Transverse colon (tissue), 4 donors: ENCODE measurements around the gene EHBP1L1. TPM values are rescaled to one million over a fixed set of nuclear protein-coding genes. Genes with fewer than 3 reads are reported as not detected.
"Not testable (repeated sequence)": the region's sequence is repeated elsewhere in the genome, so short reads cannot be mapped to it uniquely, and the experiment has no call there.

Source experiments
- DNase-seq: peaks from one replicate; pipeline ENCODE4 v3.0.0-alpha.2; 2019
- H3K27ac ChIP-seq, 4 donors: fragments of 200-600 bp; sonication (generic); 2 replicates each; pipeline ENCODE4 v1.5.1; 2016 to 2018; ENCODE audit warnings: inconsistent platforms in 4 of 4
- H3K27me3 ChIP-seq: fragments of 200-600 bp; sonication (generic); 2 replicates; pipeline ENCODE4 v1.5.1; 2017; ENCODE audit warnings: inconsistent platforms
- H3K36me3 ChIP-seq, 4 donors: fragments of 200-600 bp; sonication (generic); 2 replicates each; pipeline ENCODE4 v1.5.1; 2017 to 2019; ENCODE audit warnings: inconsistent platforms in 4 of 4
- H3K4me1 ChIP-seq, 4 donors: fragments of 200-600 bp; sonication (generic); 2 replicates each; pipeline ENCODE4 v1.5.1; 2017 to 2020; ENCODE audit warnings: inconsistent platforms in 4 of 4
- H3K4me3 ChIP-seq, 4 donors: fragments of 200-600 bp; sonication (generic); 1 replicate in 1 of 4; 2 replicates in 3 of 4; pipeline versions ENCODE4 v1.5.1 to v1.6.1; 2017 to 2019; ENCODE audit warnings: inconsistent platforms in 4 of 4
- H3K9me3 ChIP-seq, 2 donors: fragments of 200-600 bp; sonication (generic); 2 replicates each; pipeline ENCODE4 v1.5.1; 2017 to 2019; ENCODE audit warnings: inconsistent platforms in 2 of 2
- EP300 ChIP-seq: sonication (generic); formaldehyde crosslinking; IDR thresholded peaks from one replicate; pipeline ENCODE4 v1.6.1; 2017; ENCODE audit warnings: antibody characterized with exemption, low read depth
- POLR2A ChIP-seq: fragments of 450-650 bp; IDR thresholded peaks from one replicate; pipeline ENCODE4 v1.6.1; 2016; ENCODE audit warnings: antibody characterized with exemption, mild to moderate bottlenecking, moderate library complexity
- POLR2AphosphoS5 ChIP-seq, 3 donors: sonication (generic); formaldehyde crosslinking; IDR thresholded peaks; one replicate each; pipeline ENCODE4 v1.6.1; 2016; ENCODE audit warnings: antibody characterized with exemption in 3 of 3
- WGBS, 2 donors: methylation state at CpG; one replicate each; pipeline ENCODE4 v1.1.5; 2018; ENCODE audit warnings: low coverage in 1 of 2; 5-methylcytosine and 5-hydroxymethylcytosine counted together
- in situ Hi-C, 4 donors: fragments of 200-750 bp; cut with MboI; loops; one replicate each; pipeline versions ENCODE4 v1.15.0 to v1.15.1; 2017; ENCODE audit warnings: low sequenced_read_pairs in 3 of 4, low pct_ligation_motif_present in 1 of 4, low pct_unique_long_range_greater_than_20kb in 1 of 4
- intact Hi-C: fragments of 100-400 bp; cut with DNase I; formaldehyde crosslinking; loops from one replicate; pipeline ENCODE4 v1.15.1; 2023; ENCODE audit warnings: low total_unique reads
- total RNA-seq, 4 donors: library from RNA; depleted of rRNA; stranded (reverse); fragments of >200 nt; gene quantifications; one replicate each; pipeline ENCODE4 v1.1.0, GENCODE V29; 2016
- TF ChIP-seq, protein P1 (sequence below), 5 experiments: fragments of 200-600 bp in 3 of 5; fragments of 450-650 bp in 2 of 5; sonication (generic) in 3 of 5; IDR thresholded peaks; 1 replicate in 2 of 5; 2 replicates in 3 of 5; pipeline ENCODE4 v1.5.1; 2016 to 2017; ENCODE audit warnings: antibody characterized with exemption in 5 of 5, inconsistent platforms in 3 of 5, mild to moderate bottlenecking in 2 of 5, moderate library complexity in 1 of 5

The EHBP1L1 gene
- total RNA-seq, 4 donors from 2014 or later = 90.2 to 215 (median 106) TPM

DNA sequence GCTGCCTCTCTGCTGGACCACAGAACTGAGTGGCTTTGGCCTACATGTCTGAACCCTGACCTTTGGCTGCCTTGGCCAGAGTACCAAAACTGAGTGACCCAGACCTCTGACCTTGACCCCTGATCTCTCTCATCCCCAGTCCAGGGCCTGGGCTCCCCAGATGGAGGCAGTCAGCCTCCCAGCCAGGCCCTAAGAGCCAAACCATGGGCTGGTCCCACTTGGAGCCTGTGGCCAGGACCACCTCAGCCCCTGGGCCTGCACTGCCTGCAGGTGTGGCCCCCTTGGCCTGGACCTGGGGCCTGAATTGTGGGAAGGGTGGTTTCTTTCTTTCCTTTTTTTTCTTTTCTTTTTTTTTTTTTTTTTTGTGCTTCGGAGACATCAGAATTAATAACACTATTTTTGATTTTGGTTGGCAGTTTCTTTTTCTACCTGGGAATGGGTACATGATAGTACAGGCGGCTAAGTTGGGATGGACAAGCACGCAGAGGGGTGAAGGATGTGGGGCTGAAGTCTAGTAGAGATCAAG, 61.2 kb downstream of the EHBP1L1 start:
- intact Hi-C loops = loop anchor here (10.0 kb wide), 1 partner anchor 68 kb away; no protein-coding TSS in a partner anchor
- H3K36me3 ChIP-seq = peaks cover 0 to 29% (median 14%) of the 10 kb centered on the region in 4 donors
- no peaks in the 10 kb centered on the region for H3K27me3 ChIP-seq
- in situ Hi-C loops = no loop called here
- peak overlapping the region; percentile 84 to 92 (median 88) for H3K27ac ChIP-seq
- no peak for TF ChIP-seq EP300
- no peak for TF ChIP-seq POLR2AphosphoS5 (IDR thresholded peaks at IDR 0.05)
- TF ChIP-seq, protein P1, sequence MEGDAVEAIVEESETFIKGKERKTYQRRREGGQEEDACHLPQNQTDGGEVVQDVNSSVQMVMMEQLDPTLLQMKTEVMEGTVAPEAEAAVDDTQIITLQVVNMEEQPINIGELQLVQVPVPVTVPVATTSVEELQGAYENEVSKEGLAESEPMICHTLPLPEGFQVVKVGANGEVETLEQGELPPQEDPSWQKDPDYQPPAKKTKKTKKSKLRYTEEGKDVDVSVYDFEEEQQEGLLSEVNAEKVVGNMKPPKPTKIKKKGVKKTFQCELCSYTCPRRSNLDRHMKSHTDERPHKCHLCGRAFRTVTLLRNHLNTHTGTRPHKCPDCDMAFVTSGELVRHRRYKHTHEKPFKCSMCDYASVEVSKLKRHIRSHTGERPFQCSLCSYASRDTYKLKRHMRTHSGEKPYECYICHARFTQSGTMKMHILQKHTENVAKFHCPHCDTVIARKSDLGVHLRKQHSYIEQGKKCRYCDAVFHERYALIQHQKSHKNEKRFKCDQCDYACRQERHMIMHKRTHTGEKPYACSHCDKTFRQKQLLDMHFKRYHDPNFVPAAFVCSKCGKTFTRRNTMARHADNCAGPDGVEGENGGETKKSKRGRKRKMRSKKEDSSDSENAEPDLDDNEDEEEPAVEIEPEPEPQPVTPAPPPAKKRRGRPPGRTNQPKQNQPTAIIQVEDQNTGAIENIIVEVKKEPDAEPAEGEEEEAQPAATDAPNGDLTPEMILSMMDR (IDR thresholded peaks at IDR 0.05) = no peak
- no peak for TF ChIP-seq POLR2A
- peaks cover 9 to 38% (median 32%) of the 10 kb centered on the region in 4 donors for H3K4me1 ChIP-seq
- 95% methylated on average over 3 of the region's 3 CpGs; no CpG with 5 or more reads in 1 of the 2 donors for WGBS, 2 donors
- no peak overlapping the region for H3K4me3 ChIP-seq
- no peaks in the 10 kb centered on the region for H3K9me3 ChIP-seq
- DNase-seq = no peak

DNA sequence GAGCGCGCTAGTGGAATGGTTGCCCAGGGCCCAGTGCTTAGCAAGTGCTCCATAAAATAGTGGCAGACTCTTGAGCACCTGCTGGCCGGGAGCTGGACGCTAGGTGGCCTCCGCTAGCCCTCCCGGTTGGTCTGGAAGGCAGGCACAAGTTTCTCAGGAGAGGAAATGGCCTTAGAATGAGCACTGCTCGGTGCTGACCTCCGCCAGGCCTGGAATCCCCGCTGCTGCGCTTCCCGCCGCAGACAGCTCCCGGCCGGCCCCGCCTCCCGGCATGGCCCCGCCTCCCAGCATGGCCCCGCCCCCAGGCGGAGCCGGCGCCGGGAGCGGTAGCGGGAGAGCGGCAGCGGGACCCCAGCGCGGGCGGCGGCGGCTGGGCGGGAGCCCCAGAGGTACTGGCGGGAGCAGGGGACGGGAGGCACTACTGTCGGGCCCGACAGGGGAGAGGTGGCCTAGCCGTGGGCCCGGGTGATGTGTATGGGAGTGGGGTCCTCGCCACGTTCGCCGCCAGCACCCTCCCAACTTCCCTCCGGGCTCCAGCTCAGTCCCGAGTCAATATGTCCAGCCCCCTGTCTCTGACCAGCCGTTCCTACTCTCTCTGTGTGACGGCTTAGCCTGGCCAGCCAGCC, 62.1 kb downstream of the EHBP1L1 start, which contains the start of gene SIPA1:
Gene SIPA1, plus strand, starts transcription at position 308 of the 626 bp plus-strand sequence. CDS start 2,821 bp downstream, outside the sequence.
- peak within 1 kb of the TSS; percentile 48 to 77 (median 50) for H3K4me3 ChIP-seq
- TF ChIP-seq, protein P1 (IDR thresholded peaks at IDR 0.05) = peak in 3 of 5 experiments; percentile 10 to 21 (median 20)
- TF ChIP-seq EP300 (no peak), POLR2AphosphoS5 (IDR thresholded peaks at IDR 0.05) (peak; percentile 48 to 68 (median 60)), POLR2A (peak; percentile 51)
- H3K4me1 ChIP-seq = peaks cover 9 to 38% (median 32%) of the 10 kb centered on the region in 4 donors
- peak; percentile 80 for DNase-seq
- H3K36me3 ChIP-seq = peaks cover 0 to 27% (median 12%) of the 10 kb centered on the region in 4 donors
- no peaks in the 10 kb centered on the region for H3K27me3 ChIP-seq
- in situ Hi-C loops = no loop called here
- WGBS, 2 donors = 10% methylated on average over 15 of the region's 46 CpGs; no CpG with 5 or more reads in 1 of the 2 donors
- peak within 1 kb of the TSS; percentile 84 to 92 (median 88) for H3K27ac ChIP-seq
- intact Hi-C loops = loop anchor here (10.0 kb wide), 1 partner anchor 67 kb away; no protein-coding TSS in a partner anchor
- no peaks in the 10 kb centered on the region for H3K9me3 ChIP-seq

DNA sequence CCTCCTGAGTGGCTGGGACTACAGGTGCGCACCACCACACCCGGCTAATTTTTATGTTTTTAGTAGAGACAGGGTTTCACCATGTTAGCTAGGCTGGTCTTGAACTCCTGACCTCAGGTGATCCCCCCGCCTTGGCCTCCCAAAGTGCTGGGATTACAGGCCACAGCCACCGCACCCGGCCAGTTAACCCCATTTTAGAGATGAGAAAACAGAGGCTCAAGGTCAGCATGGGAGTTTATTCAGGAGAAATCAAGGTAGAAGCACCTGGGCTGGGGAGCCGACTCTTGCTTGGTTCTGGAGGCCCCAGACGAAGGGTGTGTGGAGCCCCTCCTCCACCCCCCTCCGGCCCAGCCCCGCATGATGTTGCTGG, 63.4 kb downstream of the EHBP1L1 start:
- H3K9me3 ChIP-seq, in situ Hi-C loops, DNase-seq, H3K27me3 ChIP-seq: not testable (repeated sequence)
- intact Hi-C loops = loop anchor here (10.0 kb wide), 1 partner anchor 66 kb away; no protein-coding TSS in a partner anchor
- Histone ChIP-seq H3K27ac (peak overlapping the region; percentile 84 to 92 (median 88)), H3K4me1 (peaks cover 9 to 38% (median 32%) of the 10 kb centered on the region in 4 donors), H3K4me3 (peak overlapping the region in 2 of 4 donors; percentile 49 to 77), H3K36me3 (peaks cover 0 to 24% (median 12%) of the 10 kb centered on the region in 4 donors)
- 83% methylated on average over 9 of the region's 9 CpGs; no CpG with 5 or more reads in 1 of the 2 donors for WGBS, 2 donors

DNA sequence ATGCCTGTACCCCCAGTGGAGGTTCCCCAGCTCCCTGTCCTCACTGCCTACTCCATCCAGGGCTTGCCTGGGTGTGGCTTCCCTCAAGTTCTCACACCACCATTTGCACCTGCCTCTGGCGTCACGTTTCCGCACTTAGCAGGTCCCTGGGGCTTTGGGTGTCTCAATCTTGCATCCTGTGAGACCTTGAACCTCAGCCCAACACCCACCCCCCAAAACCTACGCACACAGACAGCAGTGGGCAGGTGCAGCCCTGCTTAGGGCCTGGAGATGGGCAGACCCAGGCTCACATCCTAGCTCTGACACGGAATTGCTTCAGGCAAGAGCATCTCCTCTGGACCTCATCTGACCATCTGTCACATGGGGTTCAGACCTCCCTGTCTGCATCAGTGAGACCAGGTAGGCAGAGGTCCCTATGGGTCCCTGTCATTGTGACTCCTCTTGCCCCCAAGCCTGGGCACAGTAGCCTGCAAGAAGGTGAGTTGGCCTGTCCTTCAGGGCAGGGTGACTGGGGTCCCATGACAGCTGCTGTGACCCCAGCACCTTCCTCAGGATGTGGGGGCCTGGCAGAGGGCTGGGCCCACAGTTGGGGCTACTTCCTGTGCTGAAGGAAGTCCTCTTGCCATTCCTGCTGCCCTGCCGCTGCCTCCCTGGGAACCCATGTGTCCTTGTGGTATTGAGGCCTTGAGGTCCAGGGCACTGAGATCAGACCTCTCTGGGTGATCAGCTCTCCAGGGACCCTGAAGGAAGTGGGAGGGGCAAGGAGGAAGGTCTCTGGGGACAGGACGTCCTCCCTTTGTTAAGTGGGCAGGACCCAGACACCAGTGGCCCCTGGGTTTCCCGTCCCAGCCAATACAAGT, 64.0 kb downstream of the EHBP1L1 start:
- peaks cover 0 to 17% (median 9%) of the 10 kb centered on the region in 4 donors for H3K36me3 ChIP-seq
- 50% methylated on average over 7 of the region's 8 CpGs; no CpG with 5 or more reads in 1 of the 2 donors for WGBS, 2 donors

More for the DNA sequence above, 64.0 kb downstream of the EHBP1L1 start:
- peak; percentile 67 for DNase-seq
- intact Hi-C loops = loop anchor here (10.0 kb wide), 1 partner anchor 65 kb away; no protein-coding TSS in a partner anchor
- Histone ChIP-seq H3K4me1 (peaks cover 9 to 38% (median 32%) of the 10 kb centered on the region in 4 donors), H3K4me3 (peak overlapping the region in 2 of 4 donors; percentile 16 to 77), H3K9me3 (no peaks in the 10 kb centered on the region), H3K27me3 (no peaks in the 10 kb centered on the region), H3K27ac (peak overlapping the region; percentile 84 to 92 (median 88))
- in situ Hi-C loops = no loop called here
- no peak for TF ChIP-seq POLR2A
- TF ChIP-seq, protein P1 (IDR thresholded peaks at IDR 0.05) = no peak
- TF ChIP-seq POLR2AphosphoS5 (IDR thresholded peaks at IDR 0.05) = peak in 1 of 3 donors; percentile 19
